ENCODE measurements around the gene SCLY. TPM values are rescaled to one million over a fixed set of nuclear protein-coding genes. Genes with fewer than 3 reads are reported as not detected.

SCLY gene
- total and polyA plus RNA-seq, 2 of the 13 experiments (the other 11 are each of a cell fraction or from before 2014, with no cell fraction given), result 27.9 to 38.6 TPM

- TF ChIP-seq LRRFIP1 (CRISPR knock-in tag; conservative IDR thresholded peaks at IDR 0.05) (no peak), ZNF350 (CRISPR knock-in tag; IDR thresholded peaks at IDR 0.05; ENCODE audit: borderline replicate concordance, low read depth) (no peak), SRF (IDR thresholded peaks at IDR 0.05; ENCODE audit: low read depth, low read length) (no peak), ZNF580 (CRISPR knock-in tag; IDR thresholded peaks at IDR 0.05; ENCODE audit: borderline replicate concordance, low read depth) (no peak), POLR2G (IDR thresholded peaks at IDR 0.05; ENCODE audit: low read depth, low read length) (no peak), FIP1L1 (IDR thresholded peaks at IDR 0.05; ENCODE audit: borderline replicate concordance, insufficient read depth, low read depth, low read length) (no peak), ESRRA (CRISPR knock-in tag; IDR thresholded peaks at IDR 0.05; ENCODE audit: low read depth) (no peak), RBM39 (IDR thresholded peaks at IDR 0.05; ENCODE audit: low read depth, low read length, poor library complexity, severe bottlenecking) (no peak), ZBTB25 (CRISPR knock-in tag; IDR thresholded peaks at IDR 0.05) (no peak), FOXM1 (CRISPR knock-in tag; IDR thresholded peaks at IDR 0.05) (no peak), ZNF460 (CRISPR knock-in tag; IDR thresholded peaks at IDR 0.05; ENCODE audit: borderline replicate concordance) (no peak), BRD4 (CRISPR knock-in tag; IDR thresholded peaks at IDR 0.05) (no peak; the same call in 1 of the 2 replicates), KAT2B (IDR thresholded peaks at IDR 0.05; ENCODE audit: borderline replicate concordance, low read depth, low read length) (no peak), RELA (CRISPR knock-in tag; IDR thresholded peaks at IDR 0.05) (no peak), IRF2 (CRISPR knock-in tag; IDR thresholded peaks at IDR 0.05) (no peak), RARA (CRISPR knock-in tag; IDR thresholded peaks at IDR 0.05) (no peak), ELF3 (CRISPR knock-in tag; IDR thresholded peaks at IDR 0.05) (no peak), ZNF138 (CRISPR knock-in tag; IDR thresholded peaks at IDR 0.05; ENCODE audit: low read depth) (peak; percentile 30; the same call in 1 of the 2 replicates), POGZ (CRISPR knock-in tag; IDR thresholded peaks at IDR 0.05) (no peak), GTF3A (CRISPR knock-in tag; conservative IDR thresholded peaks at IDR 0.05) (peak; percentile 11; the same call in 1 of the 2 replicates), TRIM24 (CRISPR knock-in tag; IDR thresholded peaks at IDR 0.05) (no peak), ZNF773 (CRISPR knock-in tag; IDR thresholded peaks at IDR 0.05; ENCODE audit: borderline replicate concordance) (no peak), ZNF468 (CRISPR knock-in tag; IDR thresholded peaks at IDR 0.05) (no peak), ZNF652 (CRISPR knock-in tag; IDR thresholded peaks at IDR 0.05; ENCODE audit: borderline replicate concordance, low read depth) (no peak), ZC3H13 (CRISPR knock-in tag; IDR thresholded peaks at IDR 0.05) (no peak; the same call in 1 of the 2 replicates), ZSCAN25 (CRISPR knock-in tag; IDR thresholded peaks at IDR 0.05) (no peak), SMAD3 (CRISPR knock-in tag; IDR thresholded peaks at IDR 0.05) (no peak; the same call in 1 of the 2 replicates), SKI (IDR thresholded peaks at IDR 0.05; ENCODE audit: partially characterized antibody) (no peak)
These were observed 758 bp downstream of the SCLY start (continued) for GRCh38 chr2:238061315-238062202.
